ENCODE measurements around the gene TMEM235. TPM values are rescaled to one million over a fixed set of nuclear protein-coding genes. Genes with fewer than 3 reads are reported as not detected.
A peak's percentile ranks its signal among the peaks of the same experiment; 100 is the strongest.

The TMEM235 gene
- total and polyA plus RNA-seq, 4 donors = 0.02 TPM; not detected in 3

DNA sequence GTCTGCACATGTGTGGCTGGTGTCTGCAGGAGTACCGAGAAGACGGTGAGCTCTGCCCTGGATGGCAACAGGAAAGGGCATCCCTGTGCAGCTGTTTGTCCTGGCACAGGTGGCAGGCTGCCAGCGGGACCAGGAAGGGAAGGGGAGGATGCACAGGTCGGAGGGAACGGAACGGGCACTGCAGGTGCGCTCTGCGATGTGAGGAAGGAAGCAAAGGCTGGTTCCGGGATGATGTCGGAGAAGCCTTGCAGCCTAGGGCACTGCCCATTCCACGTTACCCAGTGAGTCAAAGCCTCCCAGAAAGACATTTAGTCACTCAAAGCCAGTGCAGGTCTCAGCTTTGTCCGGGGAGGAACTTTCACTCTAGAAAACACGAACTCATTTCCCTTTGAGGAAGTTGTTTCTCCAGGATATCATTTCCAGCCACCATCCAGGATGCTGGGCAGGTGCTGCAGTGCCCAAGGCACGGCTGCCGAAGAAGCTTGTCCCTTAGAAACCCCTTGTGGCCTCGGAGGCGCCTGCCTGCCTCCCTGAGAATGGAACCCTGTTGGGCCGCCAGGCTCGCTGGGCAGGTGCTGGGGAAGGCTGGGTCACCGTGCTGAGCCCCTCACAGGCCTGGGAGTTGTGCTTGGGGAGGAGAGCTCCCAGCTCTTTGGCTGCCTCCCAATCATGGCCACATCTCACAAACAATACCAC lies 4.5 kb upstream of the TMEM235 start:
- no peak overlapping the region for H3K9ac ChIP-seq (ENCODE audit: low read depth in 1 of 2, low read length in 2 of 2)
- H3K4me3 ChIP-seq (ENCODE audit: low read depth in 1 of 3, low read length in 3 of 3) = no peak overlapping the region
- no peak for TF ChIP-seq RAD21 (IDR thresholded peaks at IDR 0.05)
- TF ChIP-seq, protein P1, sequence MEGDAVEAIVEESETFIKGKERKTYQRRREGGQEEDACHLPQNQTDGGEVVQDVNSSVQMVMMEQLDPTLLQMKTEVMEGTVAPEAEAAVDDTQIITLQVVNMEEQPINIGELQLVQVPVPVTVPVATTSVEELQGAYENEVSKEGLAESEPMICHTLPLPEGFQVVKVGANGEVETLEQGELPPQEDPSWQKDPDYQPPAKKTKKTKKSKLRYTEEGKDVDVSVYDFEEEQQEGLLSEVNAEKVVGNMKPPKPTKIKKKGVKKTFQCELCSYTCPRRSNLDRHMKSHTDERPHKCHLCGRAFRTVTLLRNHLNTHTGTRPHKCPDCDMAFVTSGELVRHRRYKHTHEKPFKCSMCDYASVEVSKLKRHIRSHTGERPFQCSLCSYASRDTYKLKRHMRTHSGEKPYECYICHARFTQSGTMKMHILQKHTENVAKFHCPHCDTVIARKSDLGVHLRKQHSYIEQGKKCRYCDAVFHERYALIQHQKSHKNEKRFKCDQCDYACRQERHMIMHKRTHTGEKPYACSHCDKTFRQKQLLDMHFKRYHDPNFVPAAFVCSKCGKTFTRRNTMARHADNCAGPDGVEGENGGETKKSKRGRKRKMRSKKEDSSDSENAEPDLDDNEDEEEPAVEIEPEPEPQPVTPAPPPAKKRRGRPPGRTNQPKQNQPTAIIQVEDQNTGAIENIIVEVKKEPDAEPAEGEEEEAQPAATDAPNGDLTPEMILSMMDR (IDR thresholded peaks at IDR 0.05; ENCODE audit: low read depth, low read length, missing input control) = no peak
- TF ChIP-seq, protein P2, sequence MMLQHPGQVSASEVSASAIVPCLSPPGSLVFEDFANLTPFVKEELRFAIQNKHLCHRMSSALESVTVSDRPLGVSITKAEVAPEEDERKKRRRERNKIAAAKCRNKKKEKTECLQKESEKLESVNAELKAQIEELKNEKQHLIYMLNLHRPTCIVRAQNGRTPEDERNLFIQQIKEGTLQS (IDR thresholded peaks at IDR 0.05) = no peak
- no peak for TF ChIP-seq NR2F2 (IDR thresholded peaks at IDR 0.05)
- TF ChIP-seq YY1 (IDR thresholded peaks at IDR 0.05) = no peak
- TF ChIP-seq SP1 (IDR thresholded peaks at IDR 0.05) = no peak
- no peak for TF ChIP-seq FOXA1 (IDR thresholded peaks at IDR 0.05)
- no peak for TF ChIP-seq HNF4G (IDR thresholded peaks at IDR 0.05)
- no peak for TF ChIP-seq FOXA2 (IDR thresholded peaks at IDR 0.05)
- no peak for TF ChIP-seq EGR1 (IDR thresholded peaks at IDR 0.05; ENCODE audit: low read depth in 2 of 2)
- no peak for TF ChIP-seq RXRA (IDR thresholded peaks at IDR 0.05)
- H3K27ac ChIP-seq (ENCODE audit: low read depth in 1 of 2, low read length in 2 of 2) = peak overlapping the region in 1 of 2 donors; percentile 8
- DNase-seq (ENCODE audit: low spot score) = no peak
- WGBS = 70% methylated on average over 20 of the region's 20 CpGs
- peaks cover 0 to 3% (median 0%) of the 10 kb centered on the region in 4 donors for H3K4me1 ChIP-seq (ENCODE audit: control insufficient read depth in 4 of 4, insufficient read depth in 4 of 4, low read length in 3 of 4)
- H3K9me3 ChIP-seq (ENCODE audit: control insufficient read depth in 4 of 4, low read length in 3 of 4) = no peaks in the 10 kb centered on the region
- H3K27me3 ChIP-seq (ENCODE audit: control insufficient read depth in 4 of 4, insufficient read depth in 4 of 4, low read length in 3 of 4) = peaks cover 0 to 5% (median 3%) of the 10 kb centered on the region in 4 donors
- H3K36me3 ChIP-seq (ENCODE audit: control insufficient read depth in 4 of 4, insufficient read depth in 3 of 4, low read depth in 1 of 4, low read length in 3 of 4) = no peaks in the 10 kb centered on the region

DNA sequence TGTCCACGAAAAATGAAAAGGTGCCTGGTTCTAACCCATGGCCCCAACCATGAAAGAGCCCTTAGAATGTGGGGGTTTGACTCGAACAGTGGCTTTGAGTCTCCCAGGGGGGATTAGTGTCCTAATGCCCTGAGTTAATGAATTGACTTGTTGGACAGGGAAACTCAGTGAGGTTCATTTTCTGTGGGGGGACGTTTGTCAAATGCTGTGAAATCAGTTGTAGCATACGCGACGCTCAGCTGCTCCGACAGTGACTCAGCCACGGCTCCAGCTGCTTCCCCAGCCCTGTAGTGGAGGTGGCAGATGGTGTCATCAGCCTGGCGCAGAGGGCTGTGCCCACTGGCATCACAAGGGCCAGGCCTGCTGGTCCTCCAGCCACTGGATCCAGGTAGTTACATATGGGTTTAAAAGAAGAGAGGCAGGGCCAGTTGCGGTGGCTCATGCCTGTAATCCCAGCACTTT lies 3.9 kb upstream of the TMEM235 start:
- Histone ChIP-seq H3K9ac (ENCODE audit: low read depth in 1 of 2, low read length in 2 of 2) (no peak overlapping the region), H3K27me3 (ENCODE audit: control insufficient read depth in 4 of 4, insufficient read depth in 4 of 4, low read length in 3 of 4) (peaks cover 0 to 5% (median 3%) of the 10 kb centered on the region in 4 donors), H3K4me3 (ENCODE audit: low read depth in 1 of 3, low read length in 3 of 3) (no peak overlapping the region), H3K9me3 (ENCODE audit: control insufficient read depth in 4 of 4, low read length in 3 of 4) (no peaks in the 10 kb centered on the region), H3K36me3 (ENCODE audit: control insufficient read depth in 4 of 4, insufficient read depth in 3 of 4, low read depth in 1 of 4, low read length in 3 of 4) (no peaks in the 10 kb centered on the region), H3K4me1 (ENCODE audit: control insufficient read depth in 4 of 4, insufficient read depth in 4 of 4, low read length in 3 of 4) (peaks cover 0 to 3% (median 0%) of the 10 kb centered on the region in 4 donors), H3K27ac (ENCODE audit: low read depth in 1 of 2, low read length in 2 of 2) (no peak overlapping the region)
- no peak for DNase-seq (ENCODE audit: low spot score)
- 84% methylated on average over 10 of the region's 10 CpGs for WGBS
- no peak for TF ChIP-seq HNF4A (conservative IDR thresholded peaks at IDR 0.05)

DNA sequence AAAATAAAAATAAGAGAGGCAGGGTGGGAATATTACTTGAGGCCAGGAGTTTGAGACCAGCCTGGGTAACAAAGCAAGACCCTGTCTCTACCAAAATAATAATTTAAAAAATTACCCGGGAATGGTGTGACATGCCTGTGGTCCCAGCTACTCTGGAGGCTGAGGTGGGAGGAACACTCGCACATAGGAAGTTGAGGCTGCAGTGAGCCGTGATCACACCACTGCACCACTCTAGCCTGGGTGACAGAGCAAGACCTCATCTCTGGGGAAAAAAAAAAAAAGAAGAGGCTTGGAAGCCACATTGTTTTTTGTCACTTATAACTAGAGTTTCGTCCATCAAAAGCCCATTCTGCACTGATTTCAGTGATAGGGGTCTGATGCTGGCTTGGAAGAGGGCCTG lies 3.3 kb upstream of the TMEM235 start:
- H3K4me3 ChIP-seq (ENCODE audit: low read depth in 1 of 3, low read length in 3 of 3) = no peak overlapping the region
- 85% methylated on average over 4 of the region's 4 CpGs for WGBS
- TF ChIP-seq, protein P1 (IDR thresholded peaks at IDR 0.05; ENCODE audit: low read depth, low read length, missing input control) = no peak
- TF ChIP-seq EGR1 (IDR thresholded peaks at IDR 0.05; ENCODE audit: low read depth in 2 of 2) = no peak
- no peak for TF ChIP-seq FOXA1 (IDR thresholded peaks at IDR 0.05)
- no peak for TF ChIP-seq NR2F2 (IDR thresholded peaks at IDR 0.05)
- TF ChIP-seq, protein P3, sequence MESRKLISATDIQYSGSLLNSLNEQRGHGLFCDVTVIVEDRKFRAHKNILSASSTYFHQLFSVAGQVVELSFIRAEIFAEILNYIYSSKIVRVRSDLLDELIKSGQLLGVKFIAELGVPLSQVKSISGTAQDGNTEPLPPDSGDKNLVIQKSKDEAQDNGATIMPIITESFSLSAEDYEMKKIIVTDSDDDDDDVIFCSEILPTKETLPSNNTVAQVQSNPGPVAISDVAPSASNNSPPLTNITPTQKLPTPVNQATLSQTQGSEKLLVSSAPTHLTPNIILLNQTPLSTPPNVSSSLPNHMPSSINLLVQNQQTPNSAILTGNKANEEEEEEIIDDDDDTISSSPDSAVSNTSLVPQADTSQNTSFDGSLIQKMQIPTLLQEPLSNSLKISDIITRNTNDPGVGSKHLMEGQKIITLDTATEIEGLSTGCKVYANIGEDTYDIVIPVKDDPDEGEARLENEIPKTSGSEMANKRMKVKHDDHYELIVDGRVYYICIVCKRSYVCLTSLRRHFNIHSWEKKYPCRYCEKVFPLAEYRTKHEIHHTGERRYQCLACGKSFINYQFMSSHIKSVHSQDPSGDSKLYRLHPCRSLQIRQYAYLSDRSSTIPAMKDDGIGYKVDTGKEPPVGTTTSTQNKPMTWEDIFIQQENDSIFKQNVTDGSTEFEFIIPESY (IDR thresholded peaks at IDR 0.05) = no peak
- no peak for TF ChIP-seq GABPA (IDR thresholded peaks at IDR 0.05 in 1 of 2, conservative IDR thresholded peaks at IDR 0.05 in 1 of 2)
- TF ChIP-seq HNF4G (IDR thresholded peaks at IDR 0.05) = no peak
- TF ChIP-seq YY1 (IDR thresholded peaks at IDR 0.05) = no peak
- TF ChIP-seq JUND (IDR thresholded peaks at IDR 0.05) = no peak
- TF ChIP-seq, protein P2 (IDR thresholded peaks at IDR 0.05) = no peak
- TF ChIP-seq FOXA2 (IDR thresholded peaks at IDR 0.05) = no peak
- peaks cover 0 to 3% (median 0%) of the 10 kb centered on the region in 4 donors for H3K4me1 ChIP-seq (ENCODE audit: control insufficient read depth in 4 of 4, insufficient read depth in 4 of 4, low read length in 3 of 4)
- no peak overlapping the region for H3K9ac ChIP-seq (ENCODE audit: low read depth in 1 of 2, low read length in 2 of 2)
- H3K36me3 ChIP-seq (ENCODE audit: control insufficient read depth in 4 of 4, insufficient read depth in 3 of 4, low read depth in 1 of 4, low read length in 3 of 4) = no peaks in the 10 kb centered on the region
- peaks cover 0 to 5% (median 4%) of the 10 kb centered on the region in 4 donors for H3K27me3 ChIP-seq (ENCODE audit: control insufficient read depth in 4 of 4, insufficient read depth in 4 of 4, low read length in 3 of 4)
- H3K27ac ChIP-seq (ENCODE audit: low read depth in 1 of 2, low read length in 2 of 2) = no peak overlapping the region
- no peak for DNase-seq (ENCODE audit: low spot score)
- no peaks in the 10 kb centered on the region for H3K9me3 ChIP-seq (ENCODE audit: control insufficient read depth in 4 of 4, low read length in 3 of 4)

Measured in liver (tissue), 9 donors.